ENCODE results near the gene GSDMA. TPM values are rescaled to one million over a fixed set of nuclear protein-coding genes. Genes with fewer than 3 reads are reported as not detected.

Gene GSDMA
- total and polyA plus RNA-seq, 12 donors, result 0.14 to 2.2 (median 1.3) TPM; not detected in 5

DNA sequence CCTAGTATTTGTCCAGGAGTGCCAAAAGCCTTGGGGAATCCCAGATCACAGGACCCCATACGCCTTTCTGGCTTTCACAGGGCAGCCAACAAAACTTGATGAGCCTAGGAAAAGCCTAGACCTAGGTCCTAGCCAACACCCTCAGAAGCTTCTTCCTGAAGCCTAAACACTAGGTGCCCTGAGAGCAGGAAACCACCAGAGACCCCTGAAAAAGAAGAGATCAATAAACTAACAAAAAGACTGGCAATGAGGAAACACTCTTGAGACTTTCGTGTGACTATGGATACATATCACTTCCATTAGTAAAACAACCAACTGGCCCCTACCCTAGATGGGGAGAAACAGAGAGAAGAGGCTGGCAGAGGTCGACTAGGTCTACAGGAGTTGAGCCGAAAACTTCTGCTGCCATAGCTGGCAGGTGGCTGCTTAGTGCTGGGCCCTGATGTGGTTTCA is 36.6 kb upstream of the GSDMA start:
- intact Hi-C loops (cut with DNase I), result no loop called here
- 31 to 55% (median 43%) methylated on average over 4 of the region's 4 CpGs for WGBS, 4 donors
- H3K36me3 ChIP-seq (replicated peaks in 1 of 2), result peaks cover 0 to 29% of the 10 kb centered on the region in 2 donors
- no peak for DNase-seq
- no peaks in the 10 kb centered on the region for H3K27me3 ChIP-seq
- H3K4me3 ChIP-seq, result peak overlapping the region in 1 of 4 donors; percentile 68
- no peak for TF ChIP-seq POLR2A (IDR thresholded peaks at IDR 0.05)
- TF ChIP-seq, protein P1, sequence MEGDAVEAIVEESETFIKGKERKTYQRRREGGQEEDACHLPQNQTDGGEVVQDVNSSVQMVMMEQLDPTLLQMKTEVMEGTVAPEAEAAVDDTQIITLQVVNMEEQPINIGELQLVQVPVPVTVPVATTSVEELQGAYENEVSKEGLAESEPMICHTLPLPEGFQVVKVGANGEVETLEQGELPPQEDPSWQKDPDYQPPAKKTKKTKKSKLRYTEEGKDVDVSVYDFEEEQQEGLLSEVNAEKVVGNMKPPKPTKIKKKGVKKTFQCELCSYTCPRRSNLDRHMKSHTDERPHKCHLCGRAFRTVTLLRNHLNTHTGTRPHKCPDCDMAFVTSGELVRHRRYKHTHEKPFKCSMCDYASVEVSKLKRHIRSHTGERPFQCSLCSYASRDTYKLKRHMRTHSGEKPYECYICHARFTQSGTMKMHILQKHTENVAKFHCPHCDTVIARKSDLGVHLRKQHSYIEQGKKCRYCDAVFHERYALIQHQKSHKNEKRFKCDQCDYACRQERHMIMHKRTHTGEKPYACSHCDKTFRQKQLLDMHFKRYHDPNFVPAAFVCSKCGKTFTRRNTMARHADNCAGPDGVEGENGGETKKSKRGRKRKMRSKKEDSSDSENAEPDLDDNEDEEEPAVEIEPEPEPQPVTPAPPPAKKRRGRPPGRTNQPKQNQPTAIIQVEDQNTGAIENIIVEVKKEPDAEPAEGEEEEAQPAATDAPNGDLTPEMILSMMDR (IDR thresholded peaks at IDR 0.05), result no peak
- H3K4me1 ChIP-seq (replicated peaks in 1 of 2), result peaks cover 19 to 38% of the 10 kb centered on the region in 2 donors
- H3K27ac ChIP-seq, result no peak overlapping the region
- H3K9me3 ChIP-seq (replicated peaks in 1 of 3), result no peaks in the 10 kb centered on the region

DNA sequence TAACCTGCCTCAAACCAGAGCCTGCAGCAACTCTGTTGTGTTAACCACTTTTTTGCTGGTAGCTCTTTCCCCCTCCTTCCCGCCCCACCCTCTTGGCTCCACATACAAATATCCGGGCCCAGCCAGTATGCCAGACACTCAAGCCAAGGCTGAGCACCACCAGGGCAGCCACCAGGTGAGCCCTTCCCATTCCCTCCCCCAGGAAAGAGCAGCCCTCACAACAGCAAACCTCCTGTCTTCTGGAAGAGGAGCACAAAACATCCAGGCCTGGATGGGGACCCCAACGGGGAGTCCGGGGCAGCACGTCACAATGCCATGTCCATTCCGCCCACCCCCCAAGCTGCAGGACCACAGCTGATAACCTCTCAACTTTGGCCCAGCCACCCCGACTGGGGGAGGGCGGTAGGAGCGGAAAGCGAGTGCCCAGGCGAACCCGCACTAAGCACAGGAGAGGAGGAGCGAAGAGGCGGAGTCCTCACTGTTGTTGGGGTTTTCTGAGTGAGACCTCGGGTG is 36.2 kb upstream of the GSDMA start:
- Histone ChIP-seq H3K4me3 (peak overlapping the region in 3 of 4 donors; percentile 21 to 98 (median 68)), H3K27me3 (no peaks in the 10 kb centered on the region), H3K36me3 (replicated peaks in 1 of 2) (peaks cover 0 to 24% of the 10 kb centered on the region in 2 donors), H3K4me1 (replicated peaks in 1 of 2) (peaks cover 19 to 38% of the 10 kb centered on the region in 2 donors), H3K27ac (peak overlapping the region in 3 of 5 donors; percentile 80 to 85 (median 85)), H3K9me3 (replicated peaks in 1 of 3) (no peaks in the 10 kb centered on the region)
- TF ChIP-seq, protein P1 (IDR thresholded peaks at IDR 0.05), result no peak
- TF ChIP-seq POLR2A (IDR thresholded peaks at IDR 0.05), result no peak
- 4 to 13% (median 5%) methylated on average over 2 to 15 of the region's 15 CpGs for whole genome bisulfite sequencing, 4 donors
- intact Hi-C loops (cut with DNase I), result no loop called here
- peak in 5 of 7 donors; percentile 40 to 65 (median 49) for DNase-seq

GRCh38 chr17:39927101-39927928 is 35.5 kb upstream of the GSDMA start, which contains the start of the genes LRRC3C and ORMDL3:
TSS of gene LRRC3C (plus strand) at chr17:39927732. CDS start at chr17:39941524, 13,792 bp downstream.
TSS of gene ORMDL3 (minus strand) at chr17:39927601. CDS start at chr17:39924203, 3,398 bp downstream.
- 1 to 4% (median 1%) methylated on average over 21 to 72 of the region's 72 CpGs for WGBS, 4 donors
- H3K4me3 ChIP-seq, result peak within 1 kb of the TSS; percentile 21 to 98 (median 82)
- H3K4me1 ChIP-seq (replicated peaks in 1 of 2), result peaks cover 19 to 38% of the 10 kb centered on the region in 2 donors
- DNase-seq, result peak; percentile 94 to 96 (median 95)
- TF ChIP-seq, protein P1 (IDR thresholded peaks at IDR 0.05), result no peak
- peak; percentile 62 to 82 for TF ChIP-seq POLR2A (IDR thresholded peaks at IDR 0.05)
- H3K9me3 ChIP-seq (replicated peaks in 1 of 3), result no peaks in the 10 kb centered on the region
- peaks cover 0 to 17% of the 10 kb centered on the region in 2 donors for H3K36me3 ChIP-seq (replicated peaks in 1 of 2)
- intact Hi-C loops (cut with DNase I), result no loop called here
- peak within 1 kb of the TSS; percentile 11 to 85 (median 80) for H3K27ac ChIP-seq
- no peaks in the 10 kb centered on the region for H3K27me3 ChIP-seq
